DND-41 (cell line): ENCODE measurements around the gene PHF21B.

ENCODE experiments used
- CTCF ChIP-seq: IDR thresholded peaks from 2 replicates; pipeline ENCODE4 v1.5.1; 2012; ENCODE audit warnings: borderline replicate concordance, low read length, moderate library complexity, mild to moderate bottlenecking; ENCODE audit not compliant: poor library complexity, severe bottlenecking; ENCODE audit errors: extremely low read depth
- EZH2 ChIP-seq: IDR thresholded peaks from 3 replicates; pipeline ENCODE4 v1.6.1; 2012; ENCODE audit warnings: borderline replicate concordance, low read depth, mild to moderate bottlenecking, moderate library complexity, low read length, inconsistent platforms; ENCODE audit not compliant: severe bottlenecking

GRCh38 chr22:44847380-44847779 is 162.4 kb downstream of the PHF21B start:
- no peak for TF ChIP-seq CTCF
- no peak for TF ChIP-seq EZH2
